DOHH2 (cell line): ENCODE results near the gene EPC1.

Source experiments
- H3F3A ChIP-seq: fragments of 200-600 bp; sonication (generic), shearing (Covaris generic); 2 replicates; pipeline ENCODE4 v1.6.0; 2016; ENCODE audit warnings: antibody characterized with exemption, mild to moderate bottlenecking; ENCODE audit not compliant: control insufficient read depth, insufficient read depth
- H3K27ac ChIP-seq: fragments of 200-600 bp; sonication (generic); 2 replicates; pipeline ENCODE4 v1.5.1; 2014; ENCODE audit warnings: low read depth, mild to moderate bottlenecking, low read length, moderate library complexity
- H3K27me3 ChIP-seq: fragments of 200-600 bp; sonication (generic); 2 replicates; pipeline ENCODE4 v1.6.1; 2014; ENCODE audit warnings: mild to moderate bottlenecking, low read length, mixed read lengths; ENCODE audit not compliant: control insufficient read depth
- H3K36me3 ChIP-seq: fragments of 200-600 bp; sonication (generic); 2 replicates; pipeline ENCODE4 v1.6.1; 2014; ENCODE audit warnings: mild to moderate bottlenecking, low read length, moderate library complexity, mixed read lengths; ENCODE audit not compliant: control insufficient read depth
- H3K4me1 ChIP-seq: fragments of 200-600 bp; sonication (generic); 2 replicates; pipeline ENCODE4 v1.6.1; 2014; ENCODE audit warnings: mild to moderate bottlenecking, low read length, mixed read lengths; ENCODE audit not compliant: control insufficient read depth
- H3K4me2 ChIP-seq: fragments of 200-600 bp; sonication (generic); 2 replicates; pipeline ENCODE4 v1.6.0; 2014; ENCODE audit warnings: mild to moderate bottlenecking, low read length, moderate library complexity
- H3K4me3 ChIP-seq: fragments of 200-600 bp; sonication (generic); 2 replicates; pipeline ENCODE4 v1.5.1; 2014; ENCODE audit warnings: mild to moderate bottlenecking, low read length, mixed read lengths
- H3K79me2 ChIP-seq: fragments of 200-600 bp; sonication (generic); 2 replicates; pipeline ENCODE4 v1.6.1; 2014; ENCODE audit warnings: mild to moderate bottlenecking, low read length, mixed read lengths; ENCODE audit not compliant: control insufficient read depth
- H3K9me2 ChIP-seq: fragments of 200-600 bp; sonication (generic); replicated peaks from 2 replicates; pipeline ENCODE4 v1.6.1; 2014; ENCODE audit warnings: mild to moderate bottlenecking, low read length, mixed read lengths; ENCODE audit not compliant: control insufficient read depth
- H3K9me3 ChIP-seq: fragments of 200-600 bp; sonication (generic); 2 replicates; pipeline ENCODE4 v1.6.1; 2014; ENCODE audit warnings: antibody characterized with exemption, low read length, mixed read lengths; ENCODE audit not compliant: control insufficient read depth, insufficient read depth
- H4K20me1 ChIP-seq: fragments of 200-600 bp; sonication (generic); 2 replicates; pipeline ENCODE4 v1.6.0; 2014; ENCODE audit warnings: low read depth, mild to moderate bottlenecking, antibody characterized with exemption, low read length, moderate library complexity; ENCODE audit not compliant: control insufficient read depth, insufficient read depth
- CTCF ChIP-seq: fragments of 200-600 bp; sonication (generic); IDR thresholded peaks from one replicate; pipeline ENCODE4 v1.5.1; 2014; ENCODE audit warnings: antibody characterized with exemption, mild to moderate bottlenecking, low read depth, low read length; ENCODE audit not compliant: poor library complexity, severe bottlenecking
- EZH2phosphoT487 ChIP-seq: fragments of 200-600 bp; sonication (generic); IDR thresholded peaks from 2 replicates; pipeline ENCODE4 v1.6.1; 2017; ENCODE audit warnings: borderline replicate concordance, mild to moderate bottlenecking, antibody characterized with exemption, low read length, moderate library complexity, mixed read lengths

Gene EPC1

GRCh38 chr10:32388258-32389027 is 41.5 kb upstream of the EPC1 start:
- Histone ChIP-seq H3K4me3 (no peak overlapping the region), H3K27me3 (no peaks in the 10 kb centered on the region), H3K9me3 (no peaks in the 10 kb centered on the region), H3K4me1 (peaks cover 8% of the 10 kb centered on the region), H3K4me2 (no peak overlapping the region), H3F3A (no peaks in the 10 kb centered on the region), H3K36me3 (no peaks in the 10 kb centered on the region), H3K79me2 (no peaks in the 10 kb centered on the region), H3K9me2 (no peaks in the 10 kb centered on the region), H3K27ac (no peak overlapping the region), H4K20me1 (no peaks in the 10 kb centered on the region)
- no peak for TF ChIP-seq EZH2phosphoT487
- no peak for TF ChIP-seq CTCF

- Histone ChIP-seq H3K4me2 (peak overlapping the region; percentile 36; the same call in 1 of the 2 replicates), H3K36me3 (no peaks in the 10 kb centered on the region), H3K27me3 (no peaks in the 10 kb centered on the region), H3K27ac (no peak overlapping the region), H3K79me2 (no peaks in the 10 kb centered on the region), H3K4me1 (peaks cover 8% of the 10 kb centered on the region), H3K4me3 (peak overlapping the region; percentile 11; the same call in 1 of the 2 replicates), H4K20me1 (no peaks in the 10 kb centered on the region), H3K9me2 (no peaks in the 10 kb centered on the region), H3F3A (no peaks in the 10 kb centered on the region), H3K9me3 (no peaks in the 10 kb centered on the region)
- TF ChIP-seq EZH2phosphoT487, result no peak
- no peak for TF ChIP-seq CTCF
Measured at GRCh38 chr10:32386623-32387260, 39.8 kb upstream of the EPC1 start.

DNA sequence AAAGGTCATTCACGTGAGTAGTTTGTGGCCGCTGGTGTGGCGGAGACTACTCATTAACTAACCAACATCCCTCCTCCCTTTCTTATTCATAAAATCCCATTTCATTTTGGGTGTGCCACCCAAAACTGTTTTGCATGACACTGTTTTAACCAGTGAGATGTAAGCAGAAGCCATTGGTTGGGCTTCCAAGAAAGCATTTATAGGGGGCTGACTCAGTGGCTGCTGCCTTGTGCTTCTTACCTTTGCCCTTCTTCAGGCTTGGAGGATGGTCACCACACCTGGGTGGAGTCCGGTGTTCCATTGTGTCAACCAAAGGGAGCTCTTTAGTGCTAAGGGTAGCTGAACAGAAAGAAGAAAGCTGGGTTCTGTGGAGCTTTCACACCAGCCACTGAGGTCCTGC is 37.2 kb upstream of the EPC1 start:
- TF ChIP-seq CTCF (no peak), EZH2phosphoT487 (no peak)

More for the DNA sequence above, 37.2 kb upstream of the EPC1 start:
- H3K36me3 ChIP-seq, result no peaks in the 10 kb centered on the region
- no peaks in the 10 kb centered on the region for H3F3A ChIP-seq
- H3K27ac ChIP-seq, result no peak overlapping the region
- H4K20me1 ChIP-seq, result no peaks in the 10 kb centered on the region
- no peaks in the 10 kb centered on the region for H3K9me3 ChIP-seq
- no peak overlapping the region for H3K4me3 ChIP-seq
- H3K4me2 ChIP-seq, result no peak overlapping the region
- H3K27me3 ChIP-seq, result no peaks in the 10 kb centered on the region
- peaks cover 18% of the 10 kb centered on the region for H3K4me1 ChIP-seq
- H3K79me2 ChIP-seq, result no peaks in the 10 kb centered on the region
- H3K9me2 ChIP-seq, result no peaks in the 10 kb centered on the region
